ENCODE measurements around the gene ACTR6. TPM values are rescaled to one million over a fixed set of nuclear protein-coding genes. Genes with fewer than 3 reads are reported as not detected.

ACTR6 gene
- total and polyA plus RNA-seq, 12 donors: 9.4 to 27.5 (median 19.6) TPM

- TF ChIP-seq CTCF (IDR thresholded peaks at IDR 0.05): no peak
- ATAC-seq (peak in 5 of 8 donors; percentile 1 to 35 (median 6)), DNase-seq (peak in 1 of 2 donors; percentile 12)
- intact Hi-C loops (cut with DNase I): loop anchor here in 6 of 10 donors (2.0 to 10.0 kb wide), 6 partner anchors 65 to 307 kb away; partner anchors contain the start of genes ACTR6 (in 3 of the 6), BLTP3B (in 1 of the 6) and GAS2L3 (in 1 of the 6)
- no peaks in the 10 kb centered on the region for H3K36me3 ChIP-seq
- H3K4me3 ChIP-seq: peak overlapping the region; percentile 69 to 97 (median 88)
- WGBS, 2 donors: 0 to 1% methylated on average over 33 of the region's 33 CpGs
- peak overlapping the region; percentile 75 to 99 (median 96) for H3K27ac ChIP-seq
- no peaks in the 10 kb centered on the region for H3K9me3 ChIP-seq
- no peaks in the 10 kb centered on the region for H3K27me3 ChIP-seq
- H3K4me1 ChIP-seq: peaks cover 2 to 49% (median 39%) of the 10 kb centered on the region in 9 donors
These were observed 67.1 kb downstream of the ACTR6 start for GRCh38 chr12:100267603-100268281.

- Histone ChIP-seq H3K4me1 (peaks cover 2 to 59% (median 44%) of the 10 kb centered on the region in 9 donors), H3K9me3 (no peaks in the 10 kb centered on the region), H3K27me3 (no peaks in the 10 kb centered on the region), H3K4me3 (peak overlapping the region in 7 of 10 donors; percentile 75 to 97 (median 91)), H3K27ac (peak overlapping the region in 3 of 10 donors; percentile 28 to 99 (median 98)), H3K36me3 (no peaks in the 10 kb centered on the region)
- no peak for ATAC-seq
- WGBS, 2 donors: 35 to 48% methylated on average over 5 of the region's 5 CpGs
- no peak for DNase-seq
- no peak for TF ChIP-seq CTCF (IDR thresholded peaks at IDR 0.05)
- intact Hi-C loops (cut with DNase I): loop anchor here in 4 of 10 donors (5.0 to 10.0 kb wide), 4 partner anchors 67 to 306 kb away; partner anchors contain the start of genes ACTR6 (in 2 of the 4) and GAS2L3 (in 1 of the 4)
These were observed 68.4 kb downstream of the ACTR6 start for GRCh38 chr12:100268835-100269564.

- H3K27ac ChIP-seq: no peak overlapping the region
- H3K27me3 ChIP-seq: no peaks in the 10 kb centered on the region
- ATAC-seq: no peak
- no peak overlapping the region for H3K4me3 ChIP-seq
- 63 to 77% methylated on average over 4 of the region's 4 CpGs for WGBS, 2 donors
- no peak for TF ChIP-seq CTCF (IDR thresholded peaks at IDR 0.05)
- peaks cover 0 to 56% (median 34%) of the 10 kb centered on the region in 9 donors for H3K4me1 ChIP-seq
- H3K9me3 ChIP-seq: no peaks in the 10 kb centered on the region
- no peak for DNase-seq
- peaks cover 0 to 5% (median 0%) of the 10 kb centered on the region in 9 donors for H3K36me3 ChIP-seq
- intact Hi-C loops (cut with DNase I): loop anchor here in 1 of 10 donors (10.0 kb wide), 1 partner anchor 61 kb away; no protein-coding TSS in a partner anchor
These were observed 73.2 kb downstream of the ACTR6 start for GRCh38 chr12:100273782-100274181.

Small RNAs within 50 kb of the gene (microRNA-seq; reads per million reads assigned to microRNA genes)
- gene MIR1827: 0 reads per million in 2 donors

Other genes starting within 250 kb of the ACTR6 start
- 1 to 10 TPM in 9 of 10 donors, under 1 TPM in 1; 0.90 to 4.8 (median 1.9) TPM for gene ANKS1B, start 215.9 kb upstream of the ACTR6 start, total RNA-seq
- 1 to 10 TPM in 1 of 2 donors, under 1 TPM in 1; 0.58 to 1.1 TPM for gene ANKS1B, start 215.9 kb upstream of the ACTR6 start, polyA plus RNA-seq
- 10 to 100 TPM; 12.2 to 18.0 (median 15.2) TPM for gene BLTP3B, start 57.9 kb upstream of the ACTR6 start, total RNA-seq
- gene BLTP3B, start 57.9 kb upstream of the ACTR6 start, polyA plus RNA-seq: 1 to 10 TPM; 6.0 to 9.9 TPM
- gene DEPDC4, start 66.3 kb downstream of the ACTR6 start, total RNA-seq: 1 to 10 TPM in 2 of 10 donors, under 1 TPM in 8; 0.47 to 2.0 (median 0.72) TPM
- gene DEPDC4, start 66.3 kb downstream of the ACTR6 start, polyA plus RNA-seq: under 1 TPM; 0.87 to 0.95 TPM
- gene SCYL2, start 66.4 kb downstream of the ACTR6 start, total RNA-seq: 10 to 100 TPM; 25.8 to 40.0 (median 32.9) TPM
- gene SCYL2, start 66.4 kb downstream of the ACTR6 start, polyA plus RNA-seq: 10 to 100 TPM in 1 of 2 donors, 1 to 10 TPM in 1; 9.5 to 10.4 TPM
- under 1 TPM in 2 of 10 donors, not detected in 8; 0.08 to 0.17 TPM for gene SLC17A8, start 156.3 kb downstream of the ACTR6 start, total RNA-seq
- gene SLC17A8, start 156.3 kb downstream of the ACTR6 start, polyA plus RNA-seq: not detected